ENCODE measurements around the gene SHFL.

- TF ChIP-seq CTCF (tag by site-specific recombination; IDR thresholded peaks at IDR 0.05) (no peak), ZNF416 (tag by site-specific recombination; IDR thresholded peaks at IDR 0.05) (no peak), ZNF830 (tag by site-specific recombination; IDR thresholded peaks at IDR 0.05; ENCODE audit: low read depth) (no peak), ZBTB10 (tag by site-specific recombination; IDR thresholded peaks at IDR 0.05) (no peak), MYNN (tag by site-specific recombination; IDR thresholded peaks at IDR 0.05; ENCODE audit: borderline replicate concordance) (no peak), PBX3 (CRISPR knock-in tag; IDR thresholded peaks at IDR 0.05) (no peak), HOXA7 (CRISPR knock-in tag; IDR thresholded peaks at IDR 0.05; ENCODE audit: borderline replicate concordance) (no peak), REST (tag by site-specific recombination; IDR thresholded peaks at IDR 0.05) (no peak), ZNF121 (tag by site-specific recombination; IDR thresholded peaks at IDR 0.05) (no peak), BCL11A (tag by site-specific recombination; IDR thresholded peaks at IDR 0.05; ENCODE audit: low read depth) (no peak), ZNF274 (IDR thresholded peaks at IDR 0.05; ENCODE audit: low read length) (no peak), ZNF274 (tag by site-specific recombination; IDR thresholded peaks at IDR 0.05; ENCODE audit: borderline replicate concordance) (no peak), ZNF112 (tag by site-specific recombination; IDR thresholded peaks at IDR 0.05) (no peak), SP2 (tag by site-specific recombination; IDR thresholded peaks at IDR 0.05) (no peak), TSHZ1 (tag by site-specific recombination; IDR thresholded peaks at IDR 0.05; ENCODE audit: borderline replicate concordance) (no peak)
Observed at GRCh38 chr19:10107817-10108367, 21.8 kb downstream of the SHFL start.

All from HEK293 (cell line).